WTC11 (cell line): ENCODE results near the gene CCHCR1. TPM values are rescaled to one million over a fixed set of nuclear protein-coding genes. Genes with fewer than 3 reads are reported as not detected.

Experiments used
- CREB1 ChIP-seq: sonication (generic); formaldehyde crosslinking; IDR thresholded peaks from 2 replicates; pipeline ENCODE4 v1.8.0; 2023; ENCODE audit warnings: mild to moderate bottlenecking, missing genetic modification reagents
- CREM ChIP-seq: sonication (generic); formaldehyde crosslinking; IDR thresholded peaks from 2 replicates; pipeline ENCODE4 v1.8.1; 2022; ENCODE audit warnings: mild to moderate bottlenecking, missing genetic modification reagents, moderate library complexity
- ETV6 ChIP-seq: sonication (generic); formaldehyde crosslinking; IDR thresholded peaks from 2 replicates; pipeline ENCODE4 v1.8.1; 2022; ENCODE audit warnings: mild to moderate bottlenecking, missing genetic modification reagents
- FOXK1 ChIP-seq: sonication (generic); formaldehyde crosslinking; IDR thresholded peaks from 2 replicates; pipeline ENCODE4 v1.8.0; 2022; ENCODE audit warnings: mild to moderate bottlenecking, moderate library complexity, missing genetic modification reagents
- FOXP1 ChIP-seq: sonication (generic); formaldehyde crosslinking; IDR thresholded peaks from 2 replicates; pipeline ENCODE4 v1.8.0; 2022; ENCODE audit warnings: missing genetic modification reagents, mild to moderate bottlenecking, moderate library complexity, borderline replicate concordance
- GABPB1 ChIP-seq: sonication (generic); formaldehyde crosslinking; IDR thresholded peaks from 2 replicates; pipeline ENCODE4 v1.8.1; 2023; ENCODE audit warnings: mild to moderate bottlenecking, missing genetic modification reagents
- JAZF1 ChIP-seq: fragments of 250-450 bp; sonication (Bioruptor Pico); IDR thresholded peaks from 2 replicates; pipeline ENCODE4 v1.9.0; 2021; ENCODE audit warnings: moderate library complexity, mild to moderate bottlenecking, inconsistent platforms
- NR2C2 ChIP-seq: sonication (generic); formaldehyde crosslinking; IDR thresholded peaks from 2 replicates; pipeline ENCODE4 v1.8.0; 2022; ENCODE audit warnings: mild to moderate bottlenecking, missing genetic modification reagents
- RORB ChIP-seq: fragments of 250-450 bp; sonication (Bioruptor Pico); IDR thresholded peaks from 2 replicates; pipeline ENCODE4 v1.9.0; 2021; ENCODE audit warnings: mild to moderate bottlenecking
- TCF7 ChIP-seq: sonication (generic); formaldehyde crosslinking; IDR thresholded peaks from 2 replicates; pipeline ENCODE4 v1.8.0; 2022; ENCODE audit warnings: mild to moderate bottlenecking, low read depth, missing genetic modification reagents, moderate library complexity
- TEAD1 ChIP-seq: sonication (generic); formaldehyde crosslinking; IDR thresholded peaks from 2 replicates; pipeline ENCODE4 v1.8.0; 2022; ENCODE audit warnings: mild to moderate bottlenecking, missing genetic modification reagents
- ZNF317 ChIP-seq: sonication (generic); formaldehyde crosslinking; IDR thresholded peaks from 2 replicates; pipeline ENCODE4 v1.8.1; 2023; ENCODE audit warnings: low read depth, mild to moderate bottlenecking, moderate library complexity, missing genetic modification reagents, borderline replicate concordance
- total RNA-seq: library from RNA; stranded (reverse); gene quantifications from 3 replicates; pipeline ENCODE4 v1.2.3, GENCODE V29; 2021
- TF ChIP-seq, protein P1 (sequence below): fragments of 250-450 bp; sonication (Bioruptor Pico); IDR thresholded peaks from 2 replicates; pipeline ENCODE4 v1.9.0; 2021; ENCODE audit warnings: mild to moderate bottlenecking
- TF ChIP-seq, protein P2 (sequence below): sonication (generic); formaldehyde crosslinking; IDR thresholded peaks from 2 replicates; pipeline ENCODE4 v1.8.0; 2023; ENCODE audit warnings: missing genetic modification reagents, mild to moderate bottlenecking, borderline replicate concordance
- TF ChIP-seq, protein P3 (sequence below): sonication (generic); formaldehyde crosslinking; IDR thresholded peaks from 2 replicates; pipeline ENCODE4 v1.8.0; 2023; ENCODE audit warnings: mild to moderate bottlenecking, missing genetic modification reagents
- TF ChIP-seq, protein P4 (sequence below): sonication (generic); formaldehyde crosslinking; IDR thresholded peaks from 2 replicates; pipeline ENCODE4 v1.8.1; 2023; ENCODE audit warnings: mild to moderate bottlenecking, missing genetic modification reagents, borderline replicate concordance
- TF ChIP-seq, protein P5 (sequence below): sonication (generic); formaldehyde crosslinking; IDR thresholded peaks from 2 replicates; pipeline ENCODE4 v1.8.1; 2022; ENCODE audit warnings: mild to moderate bottlenecking, missing genetic modification reagents, moderate library complexity, borderline replicate concordance
- TF ChIP-seq, protein P6 (sequence below): sonication (generic); formaldehyde crosslinking; conservative IDR thresholded peaks from 2 replicates; pipeline ENCODE4 v1.8.1; 2022; ENCODE audit warnings: mild to moderate bottlenecking, missing genetic modification reagents
- TF ChIP-seq, protein P7 (sequence below): sonication (generic); formaldehyde crosslinking; IDR thresholded peaks from 2 replicates; pipeline ENCODE4 v1.8.0; 2022; ENCODE audit warnings: mild to moderate bottlenecking, missing genetic modification reagents

The CCHCR1 gene
- total RNA-seq, 1 experiment from 2014 or later, result 58.7 TPM

DNA sequence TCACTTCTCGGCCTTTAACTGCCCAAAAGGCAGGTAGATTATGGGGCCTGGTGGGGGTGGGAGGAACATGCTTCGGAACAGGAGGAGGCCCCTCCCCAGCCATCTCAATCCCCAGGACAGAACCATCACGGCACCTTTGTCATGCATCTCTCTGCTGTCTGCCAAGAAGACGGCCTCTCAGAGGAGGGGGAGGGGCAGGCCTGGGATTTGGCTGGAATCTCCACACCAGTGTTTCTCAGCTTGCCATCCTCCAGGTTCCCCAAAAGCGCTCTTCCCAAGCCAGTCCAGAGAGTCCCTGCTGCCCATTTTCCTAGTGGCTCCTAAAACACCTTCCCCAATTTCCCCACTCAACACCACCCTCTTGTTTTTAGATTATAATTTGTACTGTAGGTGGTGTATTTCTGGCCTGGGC lies 15.4 kb upstream of the CCHCR1 start (continued):
- TF ChIP-seq, protein P1, sequence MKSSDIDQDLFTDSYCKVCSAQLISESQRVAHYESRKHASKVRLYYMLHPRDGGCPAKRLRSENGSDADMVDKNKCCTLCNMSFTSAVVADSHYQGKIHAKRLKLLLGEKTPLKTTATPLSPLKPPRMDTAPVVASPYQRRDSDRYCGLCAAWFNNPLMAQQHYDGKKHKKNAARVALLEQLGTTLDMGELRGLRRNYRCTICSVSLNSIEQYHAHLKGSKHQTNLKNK (CRISPR knock-in tag), result 0 out of 2 replicates have a peak, but pooled peaks have one; percentile 28
- TF ChIP-seq, protein P2, sequence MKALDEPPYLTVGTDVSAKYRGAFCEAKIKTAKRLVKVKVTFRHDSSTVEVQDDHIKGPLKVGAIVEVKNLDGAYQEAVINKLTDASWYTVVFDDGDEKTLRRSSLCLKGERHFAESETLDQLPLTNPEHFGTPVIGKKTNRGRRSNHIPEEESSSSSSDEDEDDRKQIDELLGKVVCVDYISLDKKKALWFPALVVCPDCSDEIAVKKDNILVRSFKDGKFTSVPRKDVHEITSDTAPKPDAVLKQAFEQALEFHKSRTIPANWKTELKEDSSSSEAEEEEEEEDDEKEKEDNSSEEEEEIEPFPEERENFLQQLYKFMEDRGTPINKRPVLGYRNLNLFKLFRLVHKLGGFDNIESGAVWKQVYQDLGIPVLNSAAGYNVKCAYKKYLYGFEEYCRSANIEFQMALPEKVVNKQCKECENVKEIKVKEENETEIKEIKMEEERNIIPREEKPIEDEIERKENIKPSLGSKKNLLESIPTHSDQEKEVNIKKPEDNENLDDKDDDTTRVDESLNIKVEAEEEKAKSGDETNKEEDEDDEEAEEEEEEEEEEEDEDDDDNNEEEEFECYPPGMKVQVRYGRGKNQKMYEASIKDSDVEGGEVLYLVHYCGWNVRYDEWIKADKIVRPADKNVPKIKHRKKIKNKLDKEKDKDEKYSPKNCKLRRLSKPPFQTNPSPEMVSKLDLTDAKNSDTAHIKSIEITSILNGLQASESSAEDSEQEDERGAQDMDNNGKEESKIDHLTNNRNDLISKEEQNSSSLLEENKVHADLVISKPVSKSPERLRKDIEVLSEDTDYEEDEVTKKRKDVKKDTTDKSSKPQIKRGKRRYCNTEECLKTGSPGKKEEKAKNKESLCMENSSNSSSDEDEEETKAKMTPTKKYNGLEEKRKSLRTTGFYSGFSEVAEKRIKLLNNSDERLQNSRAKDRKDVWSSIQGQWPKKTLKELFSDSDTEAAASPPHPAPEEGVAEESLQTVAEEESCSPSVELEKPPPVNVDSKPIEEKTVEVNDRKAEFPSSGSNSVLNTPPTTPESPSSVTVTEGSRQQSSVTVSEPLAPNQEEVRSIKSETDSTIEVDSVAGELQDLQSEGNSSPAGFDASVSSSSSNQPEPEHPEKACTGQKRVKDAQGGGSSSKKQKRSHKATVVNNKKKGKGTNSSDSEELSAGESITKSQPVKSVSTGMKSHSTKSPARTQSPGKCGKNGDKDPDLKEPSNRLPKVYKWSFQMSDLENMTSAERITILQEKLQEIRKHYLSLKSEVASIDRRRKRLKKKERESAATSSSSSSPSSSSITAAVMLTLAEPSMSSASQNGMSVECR (CRISPR knock-in tag), result peak; percentile 90; the same call in 1 of the 2 replicates
- TF ChIP-seq NR2C2 (CRISPR knock-in tag) (no peak), RORB (no peak), CREM (CRISPR knock-in tag) (0 out of 2 replicates have a peak, but pooled peaks have one; percentile 5), ETV6 (CRISPR knock-in tag) (peak; percentile 88), CREB1 (CRISPR knock-in tag) (0 out of 2 replicates have a peak, but pooled peaks have one; percentile 27), FOXK1 (CRISPR knock-in tag) (peak; percentile 69; the same call in 1 of the 2 replicates), TEAD1 (CRISPR knock-in tag) (peak; percentile 97), GABPB1 (CRISPR knock-in tag) (no peak), TCF7 (no peak), FOXP1 (CRISPR knock-in tag) (0 out of 2 replicates have a peak, but pooled peaks have one; percentile 27), ZNF317 (CRISPR knock-in tag) (no peak), JAZF1 (no peak)
- TF ChIP-seq, protein P3, sequence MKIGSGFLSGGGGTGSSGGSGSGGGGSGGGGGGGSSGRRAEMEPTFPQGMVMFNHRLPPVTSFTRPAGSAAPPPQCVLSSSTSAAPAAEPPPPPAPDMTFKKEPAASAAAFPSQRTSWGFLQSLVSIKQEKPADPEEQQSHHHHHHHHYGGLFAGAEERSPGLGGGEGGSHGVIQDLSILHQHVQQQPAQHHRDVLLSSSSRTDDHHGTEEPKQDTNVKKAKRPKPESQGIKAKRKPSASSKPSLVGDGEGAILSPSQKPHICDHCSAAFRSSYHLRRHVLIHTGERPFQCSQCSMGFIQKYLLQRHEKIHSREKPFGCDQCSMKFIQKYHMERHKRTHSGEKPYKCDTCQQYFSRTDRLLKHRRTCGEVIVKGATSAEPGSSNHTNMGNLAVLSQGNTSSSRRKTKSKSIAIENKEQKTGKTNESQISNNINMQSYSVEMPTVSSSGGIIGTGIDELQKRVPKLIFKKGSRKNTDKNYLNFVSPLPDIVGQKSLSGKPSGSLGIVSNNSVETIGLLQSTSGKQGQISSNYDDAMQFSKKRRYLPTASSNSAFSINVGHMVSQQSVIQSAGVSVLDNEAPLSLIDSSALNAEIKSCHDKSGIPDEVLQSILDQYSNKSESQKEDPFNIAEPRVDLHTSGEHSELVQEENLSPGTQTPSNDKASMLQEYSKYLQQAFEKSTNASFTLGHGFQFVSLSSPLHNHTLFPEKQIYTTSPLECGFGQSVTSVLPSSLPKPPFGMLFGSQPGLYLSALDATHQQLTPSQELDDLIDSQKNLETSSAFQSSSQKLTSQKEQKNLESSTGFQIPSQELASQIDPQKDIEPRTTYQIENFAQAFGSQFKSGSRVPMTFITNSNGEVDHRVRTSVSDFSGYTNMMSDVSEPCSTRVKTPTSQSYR (CRISPR knock-in tag), result peak; percentile 99
- TF ChIP-seq, protein P4, sequence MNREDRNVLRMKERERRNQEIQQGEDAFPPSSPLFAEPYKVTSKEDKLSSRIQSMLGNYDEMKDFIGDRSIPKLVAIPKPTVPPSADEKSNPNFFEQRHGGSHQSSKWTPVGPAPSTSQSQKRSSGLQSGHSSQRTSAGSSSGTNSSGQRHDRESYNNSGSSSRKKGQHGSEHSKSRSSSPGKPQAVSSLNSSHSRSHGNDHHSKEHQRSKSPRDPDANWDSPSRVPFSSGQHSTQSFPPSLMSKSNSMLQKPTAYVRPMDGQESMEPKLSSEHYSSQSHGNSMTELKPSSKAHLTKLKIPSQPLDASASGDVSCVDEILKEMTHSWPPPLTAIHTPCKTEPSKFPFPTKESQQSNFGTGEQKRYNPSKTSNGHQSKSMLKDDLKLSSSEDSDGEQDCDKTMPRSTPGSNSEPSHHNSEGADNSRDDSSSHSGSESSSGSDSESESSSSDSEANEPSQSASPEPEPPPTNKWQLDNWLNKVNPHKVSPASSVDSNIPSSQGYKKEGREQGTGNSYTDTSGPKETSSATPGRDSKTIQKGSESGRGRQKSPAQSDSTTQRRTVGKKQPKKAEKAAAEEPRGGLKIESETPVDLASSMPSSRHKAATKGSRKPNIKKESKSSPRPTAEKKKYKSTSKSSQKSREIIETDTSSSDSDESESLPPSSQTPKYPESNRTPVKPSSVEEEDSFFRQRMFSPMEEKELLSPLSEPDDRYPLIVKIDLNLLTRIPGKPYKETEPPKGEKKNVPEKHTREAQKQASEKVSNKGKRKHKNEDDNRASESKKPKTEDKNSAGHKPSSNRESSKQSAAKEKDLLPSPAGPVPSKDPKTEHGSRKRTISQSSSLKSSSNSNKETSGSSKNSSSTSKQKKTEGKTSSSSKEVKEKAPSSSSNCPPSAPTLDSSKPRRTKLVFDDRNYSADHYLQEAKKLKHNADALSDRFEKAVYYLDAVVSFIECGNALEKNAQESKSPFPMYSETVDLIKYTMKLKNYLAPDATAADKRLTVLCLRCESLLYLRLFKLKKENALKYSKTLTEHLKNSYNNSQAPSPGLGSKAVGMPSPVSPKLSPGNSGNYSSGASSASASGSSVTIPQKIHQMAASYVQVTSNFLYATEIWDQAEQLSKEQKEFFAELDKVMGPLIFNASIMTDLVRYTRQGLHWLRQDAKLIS (CRISPR knock-in tag), result peak; percentile 67; the same call in 1 of the 2 replicates
- TF ChIP-seq, protein P5, sequence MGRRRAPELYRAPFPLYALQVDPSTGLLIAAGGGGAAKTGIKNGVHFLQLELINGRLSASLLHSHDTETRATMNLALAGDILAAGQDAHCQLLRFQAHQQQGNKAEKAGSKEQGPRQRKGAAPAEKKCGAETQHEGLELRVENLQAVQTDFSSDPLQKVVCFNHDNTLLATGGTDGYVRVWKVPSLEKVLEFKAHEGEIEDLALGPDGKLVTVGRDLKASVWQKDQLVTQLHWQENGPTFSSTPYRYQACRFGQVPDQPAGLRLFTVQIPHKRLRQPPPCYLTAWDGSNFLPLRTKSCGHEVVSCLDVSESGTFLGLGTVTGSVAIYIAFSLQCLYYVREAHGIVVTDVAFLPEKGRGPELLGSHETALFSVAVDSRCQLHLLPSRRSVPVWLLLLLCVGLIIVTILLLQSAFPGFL, result no peak
- TF ChIP-seq, protein P6, sequence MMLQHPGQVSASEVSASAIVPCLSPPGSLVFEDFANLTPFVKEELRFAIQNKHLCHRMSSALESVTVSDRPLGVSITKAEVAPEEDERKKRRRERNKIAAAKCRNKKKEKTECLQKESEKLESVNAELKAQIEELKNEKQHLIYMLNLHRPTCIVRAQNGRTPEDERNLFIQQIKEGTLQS (CRISPR knock-in tag), result no peak
- TF ChIP-seq, protein P7, sequence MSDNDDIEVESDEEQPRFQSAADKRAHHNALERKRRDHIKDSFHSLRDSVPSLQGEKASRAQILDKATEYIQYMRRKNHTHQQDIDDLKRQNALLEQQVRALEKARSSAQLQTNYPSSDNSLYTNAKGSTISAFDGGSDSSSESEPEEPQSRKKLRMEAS (CRISPR knock-in tag), result peak; percentile 85
- TF ChIP-seq, all 79 proteins: peak for 18
